Activated T-helper 9 cell treated with anti-CD3 and anti-CD28 coated beads, Interleukin-2, amount 50 U/mL, for 16 hours (primary cell): ENCODE results near the gene CYBB.
"Not testable (repeated sequence)": the region's sequence is repeated elsewhere in the genome, so short reads cannot be mapped to it uniquely, and the experiment has no call there.

ENCODE experiments used
- DNase-seq: peaks from one replicate; pipeline ENCODE4 v3.0.0-alpha.2; 2020; ENCODE audit warnings: low read depth

Gene CYBB

DNA sequence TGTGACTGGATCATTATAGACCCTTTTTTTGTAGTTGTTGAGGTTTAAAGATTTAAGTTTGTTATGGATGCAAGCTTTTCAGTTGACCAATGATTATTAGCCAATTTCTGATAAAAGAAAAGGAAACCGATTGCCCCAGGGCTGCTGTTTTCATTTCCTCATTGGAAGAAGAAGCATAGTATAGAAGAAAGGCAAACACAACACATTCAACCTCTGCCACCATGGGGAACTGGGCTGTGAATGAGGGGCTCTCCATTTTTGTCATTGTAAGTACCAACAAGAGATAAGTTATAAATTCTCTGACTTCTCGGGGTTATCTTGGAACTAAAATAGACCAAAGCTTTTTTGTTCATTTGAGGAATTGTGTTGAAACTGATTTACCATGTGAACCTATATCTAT, at the start of gene CYBB:
Gene CYBB (plus strand): TSS at position 203 of the 400 bp plus-strand sequence. CDS start 19 bp downstream, at position 222.
- DNase-seq: no peak

- peak; percentile 63 for DNase-seq
Measured at GRCh38 chrX:37745354-37745753, 34.5 kb upstream of the CYBB start.

- no peak for DNase-seq
Measured at GRCh38 chrX:37745835-37746217, 34.0 kb upstream of the CYBB start.

DNA sequence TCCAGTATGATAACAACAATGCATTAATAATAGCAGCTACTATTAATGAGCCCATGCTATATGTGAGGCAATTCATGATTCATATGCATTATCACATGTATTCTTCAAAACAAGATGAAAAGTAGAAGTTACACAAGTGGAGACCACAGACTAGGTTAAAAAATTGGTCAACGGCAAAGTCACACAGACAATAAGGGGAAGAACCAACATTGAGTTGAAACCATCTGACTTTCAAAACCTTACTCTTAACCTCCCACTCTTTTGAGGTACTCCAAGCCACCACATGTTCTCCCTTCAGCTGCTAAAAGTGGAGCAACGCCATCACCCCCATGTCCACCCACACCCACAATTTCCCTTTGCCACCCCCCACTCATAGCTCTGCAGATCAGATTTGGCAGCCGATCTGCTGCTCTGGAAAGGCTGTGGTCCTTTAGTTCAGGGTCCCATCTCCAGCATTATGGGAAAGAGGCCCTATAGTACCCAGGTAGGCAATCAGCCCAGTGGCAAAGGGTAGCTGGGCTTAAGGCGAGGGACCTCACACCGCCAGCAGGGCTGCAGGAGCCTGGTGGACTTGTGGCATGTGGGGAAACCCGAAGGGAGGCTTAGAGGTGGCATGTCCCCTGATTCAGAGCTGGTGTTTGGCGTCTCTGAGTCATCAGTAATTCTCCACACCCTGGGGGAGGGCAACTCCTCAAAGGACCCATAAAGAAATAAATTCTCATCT, 33.5 kb upstream of the CYBB start:
- no peak for DNase-seq

- DNase-seq: no peak
Measured at GRCh38 chrX:37746951-37747350, 32.9 kb upstream of the CYBB start.

GRCh38 chrX:37752281-37752680, 27.6 kb upstream of the CYBB start:
- no peak for DNase-seq

GRCh38 chrX:37752936-37753335, 26.9 kb upstream of the CYBB start:
- no peak for DNase-seq

- DNase-seq: no peak
Measured at GRCh38 chrX:37753384-37753783, 26.5 kb upstream of the CYBB start.

GRCh38 chrX:37754516-37754915, 25.3 kb upstream of the CYBB start:
- no peak for DNase-seq

DNA sequence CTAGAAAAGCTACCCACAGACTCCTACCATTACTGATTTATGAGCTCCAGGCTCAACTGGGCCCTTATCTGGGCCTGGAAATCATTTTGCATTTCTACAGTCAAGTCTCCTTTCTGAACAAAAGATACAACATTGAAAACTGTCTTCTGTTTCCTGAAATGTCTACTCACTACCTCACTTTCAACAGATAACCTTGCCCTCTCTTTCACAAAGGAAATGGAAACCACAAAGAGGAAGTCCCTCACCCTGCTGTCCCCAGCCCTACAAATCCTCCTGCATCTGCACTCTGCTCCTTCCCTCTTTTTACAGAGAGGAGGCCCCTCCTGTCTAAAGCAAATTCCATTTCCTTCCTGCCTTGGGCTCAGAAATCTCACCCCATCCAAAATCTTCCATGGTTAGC, 24.8 kb upstream of the CYBB start:
- DNase-seq: no peak

GRCh38 chrX:37757082-37757481, 22.8 kb upstream of the CYBB start:
- DNase-seq: no peak

- DNase-seq: no peak
Measured at GRCh38 chrX:37759351-37759750, 20.5 kb upstream of the CYBB start.

DNA sequence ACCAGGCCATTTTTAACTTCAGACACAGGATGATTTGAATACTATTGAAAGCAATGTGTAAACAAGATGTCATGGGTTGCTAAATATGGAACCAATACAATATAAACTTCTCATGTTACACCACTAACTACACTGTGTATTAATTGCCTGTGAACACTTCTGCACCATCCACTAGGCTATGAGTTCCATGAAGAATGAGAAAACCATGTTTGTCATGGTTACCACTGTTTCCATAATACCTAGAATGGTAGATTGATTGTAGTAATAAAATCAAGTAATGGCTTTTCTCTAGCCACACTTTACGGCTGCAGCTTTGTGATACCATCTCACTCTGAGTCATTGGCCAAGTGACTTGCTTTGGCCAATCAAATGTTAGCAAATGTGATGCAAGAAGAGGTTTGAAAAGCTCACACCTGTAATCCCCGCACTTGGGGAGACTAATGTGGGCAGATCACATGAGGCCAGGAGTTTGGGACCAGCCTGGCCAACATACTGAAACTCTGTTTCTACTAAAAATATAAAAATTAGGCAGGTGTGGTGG, 19.9 kb upstream of the CYBB start:
- no peak for DNase-seq

DNA sequence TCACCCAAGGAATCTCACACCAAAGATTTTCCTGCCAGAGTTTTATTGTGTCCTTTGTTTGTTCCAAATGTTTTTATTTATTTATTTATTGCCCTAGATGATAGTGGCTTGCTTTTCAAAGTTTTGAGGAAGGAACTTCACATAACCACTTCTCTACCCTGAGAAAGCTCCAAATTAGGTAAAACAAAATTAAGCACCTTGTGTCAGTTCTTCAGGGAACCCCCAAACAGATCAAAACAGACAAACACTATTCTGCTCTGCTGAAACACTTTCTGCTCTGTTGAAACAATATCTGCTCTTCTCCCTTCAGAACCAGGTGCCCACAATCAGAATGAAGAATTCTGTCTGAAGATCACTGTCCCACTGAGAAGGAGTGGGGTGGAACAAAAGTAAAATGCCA, 16.5 kb upstream of the CYBB start:
- DNase-seq: no peak

DNA sequence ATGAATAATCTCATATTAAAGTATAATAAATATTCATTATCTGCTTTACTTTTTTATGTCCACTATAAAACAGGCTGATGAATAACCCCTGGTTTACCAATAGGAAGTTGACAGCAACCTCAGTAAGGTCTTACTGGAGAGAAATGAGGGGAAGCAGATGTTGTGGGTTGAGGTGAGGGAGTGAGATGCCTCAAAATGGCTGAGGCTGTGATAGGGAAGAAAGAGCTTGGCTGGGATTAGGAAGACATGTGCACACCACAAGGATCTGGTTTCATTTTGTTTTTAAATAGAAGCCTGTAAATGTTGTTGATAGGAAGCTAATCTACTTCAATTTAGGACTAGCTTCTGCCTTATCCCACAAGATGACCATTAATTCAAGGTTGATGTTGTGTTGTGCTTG, 14.4 kb upstream of the CYBB start:
- DNase-seq: no peak

- no peak for DNase-seq
Measured at GRCh38 chrX:37767430-37767829, 12.4 kb upstream of the CYBB start.

DNA sequence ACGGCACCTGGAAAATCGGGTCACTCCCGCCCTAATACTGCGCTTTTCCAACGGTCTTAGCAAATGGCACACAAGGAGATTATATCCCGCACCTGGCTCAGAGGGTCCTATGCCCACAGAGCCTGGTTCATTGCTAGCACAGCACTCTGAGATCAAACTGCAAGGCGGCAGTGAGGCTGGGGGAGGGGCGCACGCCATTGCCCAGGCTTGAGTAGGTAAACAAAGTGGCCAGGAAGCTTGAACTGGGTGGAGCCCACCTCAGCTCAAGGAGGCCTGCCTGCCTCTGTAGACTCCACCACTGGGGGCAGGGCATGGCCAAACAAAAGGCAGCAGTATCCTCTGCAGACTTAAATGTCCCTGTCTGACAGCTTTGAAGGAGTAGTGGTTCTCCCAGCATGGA, 11.0 kb upstream of the CYBB start:
- DNase-seq: not testable (repeated sequence)

DNA sequence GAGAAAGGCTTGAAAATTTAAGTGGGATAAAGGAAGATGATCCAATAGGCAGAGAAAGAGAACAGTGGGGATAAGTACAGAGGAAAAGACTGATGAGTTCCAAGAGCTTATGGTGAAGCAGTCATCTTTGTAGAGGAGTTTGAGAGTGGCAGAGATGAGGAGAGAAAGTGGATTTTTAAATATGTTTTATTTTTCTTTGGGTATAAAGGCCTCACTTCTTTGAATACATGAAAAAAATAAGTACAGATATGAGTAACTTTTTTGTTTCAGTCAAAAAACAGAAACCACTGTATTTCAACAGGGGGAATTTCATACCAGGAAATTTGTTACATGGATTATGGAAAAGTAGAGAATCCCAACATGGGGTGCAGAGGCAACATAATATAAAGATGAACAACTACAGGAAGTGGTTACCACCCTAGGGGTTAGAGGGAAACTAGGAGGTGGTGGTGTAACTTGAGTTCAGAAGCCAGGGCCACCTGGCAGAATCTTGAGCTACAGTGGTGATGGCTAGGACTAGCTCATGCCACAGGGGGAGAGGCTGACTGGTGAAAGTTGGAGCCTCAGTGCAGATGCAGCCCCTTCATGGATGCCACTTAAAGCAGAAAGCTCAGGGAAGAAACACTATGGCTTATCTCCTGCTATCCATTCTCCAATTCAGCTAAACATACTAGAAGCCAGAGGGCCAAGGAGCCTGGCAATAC, 3.4 kb upstream of the CYBB start:
- DNase-seq: no peak

GRCh38 chrX:37776987-37777325, 2.9 kb upstream of the CYBB start:
- no peak for DNase-seq

GRCh38 chrX:37781081-37781480, 1.2 kb downstream of the CYBB start:
- no peak for DNase-seq

- no peak for DNase-seq
Measured at GRCh38 chrX:37781814-37782213, 2.0 kb downstream of the CYBB start.

- no peak for DNase-seq
Measured at GRCh38 chrX:37782359-37782758, 2.5 kb downstream of the CYBB start.

GRCh38 chrX:37783305-37783704, 3.4 kb downstream of the CYBB start:
- no peak for DNase-seq

DNA sequence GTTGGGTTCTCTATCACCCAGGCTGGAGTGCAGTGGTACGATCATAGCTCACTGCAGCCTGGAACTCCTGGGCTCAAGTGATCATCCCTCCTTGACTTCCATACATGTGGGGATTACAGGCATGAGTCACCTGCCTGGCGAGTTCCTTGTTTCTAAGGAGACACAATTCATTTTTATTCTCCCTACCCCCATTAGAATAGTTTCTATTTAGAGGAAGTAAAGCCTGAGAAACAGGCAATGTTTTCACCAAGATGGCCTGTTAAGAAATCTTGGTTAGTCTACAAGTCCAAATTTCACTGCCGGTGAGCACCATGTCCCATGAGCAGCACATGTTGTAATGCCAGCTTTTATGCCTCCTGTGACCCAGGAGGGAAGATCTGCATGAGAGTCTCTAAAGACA, 5.7 kb downstream of the CYBB start:
- no peak for DNase-seq
